Esophagus squamous epithelium (tissue), 4 donors: ENCODE results near the gene FBXL17.

Experiments
- CTCF ChIP-seq, 6 experiments: fragments of 450-650 bp in 4 of 6; fragments of 200-600 bp in 2 of 6; sonication (generic) in 2 of 6; IDR thresholded peaks; one replicate each; pipeline ENCODE4 v1.5.1; 2016 to 2019; ENCODE audit warnings: antibody characterized with exemption in 6 of 6, mild to moderate bottlenecking in 4 of 6, moderate library complexity in 4 of 6
- POLR2A ChIP-seq, 4 donors: fragments of 450-650 bp; IDR thresholded peaks; one replicate each; pipeline ENCODE4 v1.6.1; 2017; ENCODE audit warnings: antibody characterized with exemption in 4 of 4, mild to moderate bottlenecking in 4 of 4, moderate library complexity in 3 of 4

DNA sequence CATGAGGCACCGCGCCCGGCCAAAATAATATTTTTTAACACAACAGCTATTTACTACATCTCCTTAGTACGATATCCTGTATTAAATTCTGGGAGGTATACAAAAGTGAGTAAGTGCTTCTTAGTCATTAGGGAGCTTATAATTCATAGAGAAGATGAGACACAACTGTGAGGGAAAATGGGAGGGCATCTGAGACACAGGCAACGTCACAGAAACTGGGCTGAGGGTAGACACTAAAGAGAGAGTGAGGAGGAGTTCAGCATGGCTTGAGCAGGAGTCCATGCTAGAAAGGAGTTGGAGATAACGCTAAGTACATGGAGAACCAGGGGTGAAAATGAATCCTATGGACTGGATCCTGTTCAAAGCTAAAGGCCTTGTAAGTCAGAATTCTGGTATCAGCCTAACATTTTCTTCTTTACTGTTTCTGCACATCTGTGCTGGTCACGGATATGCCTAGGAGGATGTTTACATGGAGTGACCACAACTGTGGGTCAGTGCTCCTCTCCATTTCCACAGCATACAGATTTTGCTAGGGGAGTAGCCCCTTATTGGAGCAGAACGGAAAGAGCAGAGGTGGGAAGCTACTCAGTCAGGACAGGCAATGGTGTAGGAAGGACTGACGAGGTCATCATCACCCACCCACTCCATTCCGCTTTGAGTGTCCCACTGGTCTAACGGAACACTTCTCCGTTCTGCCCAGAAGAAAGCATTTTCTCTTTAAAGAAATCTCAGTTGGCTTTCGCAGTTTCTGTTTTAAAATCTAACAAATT is 400.8 kb downstream of the FBXL17 start:
- no peak for TF ChIP-seq POLR2A (IDR thresholded peaks at IDR 0.05)
- no peak for TF ChIP-seq CTCF (IDR thresholded peaks at IDR 0.05)
